ENCODE measurements around the gene DUSP22.

DUSP22 gene

GRCh38 chr6:317448-318144 is 25.3 kb downstream of the DUSP22 start:
- peaks cover 12 to 29% of the 10 kb centered on the region in 2 donors for H3K36me3 Mint-ChIP-seq
- H3K9me3 Mint-ChIP-seq: no peaks in the 10 kb centered on the region
- H3K27me3 Mint-ChIP-seq: no peaks in the 10 kb centered on the region
- no peak for DNase-seq
- peaks cover 45 to 51% of the 10 kb centered on the region in 2 donors for H3K4me1 Mint-ChIP-seq
- peak overlapping the region in 1 of 2 donors; percentile 17 for H3K4me3 Mint-ChIP-seq
- H3K27ac Mint-ChIP-seq: peak overlapping the region; percentile 83
- ATAC-seq (replicated peaks): peak; percentile 41 to 57

DNA sequence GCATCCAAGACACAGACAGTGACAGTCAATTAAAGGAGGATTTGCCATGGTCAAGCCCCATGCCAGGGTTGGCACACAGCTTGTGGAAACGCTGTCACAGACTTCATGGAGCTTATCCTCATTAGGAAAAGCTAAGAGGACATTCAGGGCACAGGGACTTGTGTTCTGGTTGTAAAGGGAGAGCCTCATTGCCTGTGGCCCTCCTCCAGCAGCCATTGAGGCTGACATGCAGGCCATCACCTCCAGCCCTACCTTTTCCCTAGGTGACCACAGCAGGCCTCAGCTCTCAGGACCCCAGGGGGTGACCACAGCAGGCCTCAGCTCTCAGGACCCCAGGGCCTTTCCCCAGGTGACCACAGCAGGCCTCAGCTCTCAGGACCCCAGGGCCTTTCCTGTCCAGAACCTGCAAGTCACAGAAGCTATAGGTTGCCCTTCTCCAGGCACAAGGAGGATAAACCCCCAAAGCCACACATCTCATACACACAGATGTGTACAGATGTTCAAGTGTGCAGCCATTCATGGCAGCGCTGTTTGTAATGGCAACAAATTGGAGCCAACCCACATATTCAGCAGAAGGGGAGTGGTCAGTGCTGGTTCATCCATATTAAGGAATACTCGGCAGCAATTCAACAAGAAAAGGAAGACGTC is 26.1 kb downstream of the DUSP22 start:
- no peak for DNase-seq
- Mint-ChIP-seq H3K27ac (no peak overlapping the region), H3K27me3 (no peaks in the 10 kb centered on the region), H3K4me3 (no peak overlapping the region), H3K36me3 (peaks cover 12 to 26% of the 10 kb centered on the region in 2 donors), H3K4me1 (peaks cover 43 to 44% of the 10 kb centered on the region in 2 donors), H3K9me3 (no peaks in the 10 kb centered on the region)
- ATAC-seq (replicated peaks): no peak

DNA sequence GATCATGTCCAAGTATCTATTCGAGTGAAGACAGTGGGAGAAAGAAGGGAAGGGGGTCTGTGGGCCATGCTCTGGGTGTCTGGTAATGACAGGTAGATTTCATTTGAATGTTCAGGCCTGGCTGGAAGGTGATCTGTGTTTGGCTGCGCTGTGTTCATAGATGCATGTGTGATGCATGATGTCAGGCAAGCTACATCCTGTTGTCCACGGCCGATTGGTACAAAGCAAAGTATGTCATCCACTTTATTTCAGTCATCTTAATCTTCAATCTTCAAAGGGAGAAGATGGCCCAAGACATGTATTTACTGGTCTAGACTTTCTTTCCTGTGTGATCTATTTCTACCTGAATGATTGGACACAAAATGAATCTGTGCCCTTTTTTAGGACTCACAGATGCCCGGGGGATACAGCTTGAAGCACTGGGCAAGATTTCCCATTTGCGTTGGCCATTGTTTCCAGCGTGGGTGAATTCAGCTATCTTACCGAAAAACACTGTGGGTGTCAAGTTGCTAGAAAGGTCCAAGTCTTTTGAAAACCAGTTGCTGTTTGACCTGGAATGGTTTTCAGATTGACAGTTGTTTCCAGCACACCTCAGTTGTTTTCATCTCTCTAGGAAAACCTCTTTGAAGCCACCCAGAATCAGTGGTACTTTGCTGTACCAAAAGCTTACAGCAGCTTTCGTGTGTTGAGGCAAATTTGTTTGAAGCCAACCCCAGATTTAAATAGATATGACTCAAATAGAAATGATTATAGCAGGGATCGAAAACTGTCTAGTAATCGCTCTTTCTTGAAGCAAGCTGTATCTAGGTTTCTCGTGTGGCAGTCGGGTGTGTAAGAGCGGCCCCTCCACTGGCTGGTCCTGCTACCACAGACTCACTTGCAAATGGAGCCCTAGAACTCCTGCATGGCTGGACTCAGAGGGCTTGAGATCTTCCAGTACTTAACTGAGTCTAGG is 27.2 kb downstream of the DUSP22 start:
- DNase-seq: no peak
- no peak overlapping the region for H3K4me3 Mint-ChIP-seq
- ATAC-seq (replicated peaks): peak in 1 of 2 donors; percentile 14
- H3K36me3 Mint-ChIP-seq: peaks cover 13 to 23% of the 10 kb centered on the region in 2 donors
- H3K4me1 Mint-ChIP-seq: peaks cover 40 to 41% of the 10 kb centered on the region in 2 donors
- no peak overlapping the region for H3K27ac Mint-ChIP-seq
- no peaks in the 10 kb centered on the region for H3K27me3 Mint-ChIP-seq
- H3K9me3 Mint-ChIP-seq: no peaks in the 10 kb centered on the region

DNA sequence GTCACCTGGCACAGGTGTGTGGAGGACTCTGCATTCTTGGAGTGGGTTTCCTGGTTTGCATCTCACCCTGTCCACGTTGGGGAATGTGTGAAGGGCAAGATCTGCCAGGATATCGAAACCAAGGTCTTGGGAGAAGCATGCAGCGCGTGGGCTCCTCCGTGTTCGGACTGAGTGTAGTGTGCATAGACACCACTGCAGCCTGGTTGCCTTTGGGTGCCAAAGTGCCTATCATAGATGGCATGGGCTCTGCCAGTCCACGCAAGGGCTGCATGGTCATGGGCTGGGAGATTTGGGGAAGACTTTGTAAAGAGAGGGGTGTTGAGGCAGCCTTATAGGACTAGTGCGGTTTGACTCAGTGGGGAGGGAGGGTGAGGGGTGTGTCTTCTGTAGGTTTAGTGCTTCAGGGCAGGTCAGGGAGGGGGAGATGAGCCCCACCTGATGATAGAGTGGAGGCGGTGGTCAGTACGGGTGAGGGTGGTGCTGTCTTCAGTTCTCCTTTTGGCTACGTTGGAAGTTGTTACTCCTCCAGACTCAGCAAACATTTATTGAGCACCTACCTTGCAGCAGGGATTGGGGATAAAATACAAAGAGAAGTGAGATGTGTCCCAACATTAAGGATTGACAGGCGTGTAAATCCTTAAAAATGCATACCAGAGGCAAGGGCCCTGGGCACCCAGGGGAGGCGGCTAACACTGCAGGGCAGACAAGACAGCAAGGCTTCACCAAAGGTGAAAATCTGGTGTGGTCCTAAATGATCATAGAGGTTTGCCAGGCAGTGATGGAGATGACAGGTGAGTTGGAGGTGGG is 28.3 kb downstream of the DUSP22 start:
- Mint-ChIP-seq H3K27ac (no peak overlapping the region), H3K4me3 (no peak overlapping the region), H3K4me1 (peaks cover 32 to 34% of the 10 kb centered on the region in 2 donors), H3K27me3 (no peaks in the 10 kb centered on the region), H3K36me3 (peaks cover 10 to 15% of the 10 kb centered on the region in 2 donors), H3K9me3 (no peaks in the 10 kb centered on the region)
- DNase-seq: no peak
- peak; percentile 44 to 57 for ATAC-seq (replicated peaks)

- DNase-seq (no peak), ATAC-seq (replicated peaks) (no peak)
- Mint-ChIP-seq H3K4me1 (peaks cover 26 to 31% of the 10 kb centered on the region in 2 donors), H3K9me3 (no peaks in the 10 kb centered on the region), H3K27ac (no peak overlapping the region), H3K36me3 (peaks cover 8 to 14% of the 10 kb centered on the region in 2 donors), H3K27me3 (no peaks in the 10 kb centered on the region), H3K4me3 (no peak overlapping the region)
Observed at GRCh38 chr6:321158-321438, 28.8 kb downstream of the DUSP22 start.

DNA sequence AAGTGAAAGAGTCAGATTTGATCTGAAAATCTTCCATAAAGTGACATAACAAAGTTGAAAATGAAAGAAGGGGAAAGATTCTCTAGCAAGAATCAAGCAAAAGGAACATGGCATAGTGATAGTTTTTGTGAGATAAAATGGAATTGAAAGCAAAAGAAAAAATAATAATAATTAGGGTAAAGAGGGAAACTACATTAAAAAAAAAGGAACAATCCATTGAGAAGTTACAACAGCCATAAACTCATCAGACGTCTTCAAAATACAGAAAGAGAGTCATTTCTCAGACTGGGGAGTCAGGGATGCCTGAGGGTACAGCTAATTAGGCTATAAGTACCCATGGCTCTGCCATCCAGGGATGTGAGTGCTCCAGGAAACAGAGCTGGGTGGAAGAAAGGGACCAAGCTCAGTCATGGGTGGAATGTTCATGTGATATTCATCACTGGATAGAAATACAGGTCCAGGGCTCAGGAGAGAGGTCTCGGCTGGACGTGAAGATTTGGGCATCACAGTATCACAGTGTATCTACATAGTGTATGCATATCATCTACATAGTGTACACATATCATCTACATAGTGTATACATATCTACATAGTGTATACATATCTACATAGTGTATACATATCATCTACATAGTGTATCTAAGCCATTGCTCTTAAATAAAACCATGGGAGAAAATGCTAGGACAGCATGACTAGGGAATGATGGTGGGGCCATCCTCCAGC is 29.4 kb downstream of the DUSP22 start:
- DNase-seq: no peak
- no peaks in the 10 kb centered on the region for H3K27me3 Mint-ChIP-seq
- H3K36me3 Mint-ChIP-seq: peaks cover 11 to 20% of the 10 kb centered on the region in 2 donors
- H3K4me1 Mint-ChIP-seq: peaks cover 22 to 34% of the 10 kb centered on the region in 2 donors
- ATAC-seq (replicated peaks): no peak
- no peaks in the 10 kb centered on the region for H3K9me3 Mint-ChIP-seq
- no peak overlapping the region for H3K27ac Mint-ChIP-seq
- H3K4me3 Mint-ChIP-seq: no peak overlapping the region

DNA sequence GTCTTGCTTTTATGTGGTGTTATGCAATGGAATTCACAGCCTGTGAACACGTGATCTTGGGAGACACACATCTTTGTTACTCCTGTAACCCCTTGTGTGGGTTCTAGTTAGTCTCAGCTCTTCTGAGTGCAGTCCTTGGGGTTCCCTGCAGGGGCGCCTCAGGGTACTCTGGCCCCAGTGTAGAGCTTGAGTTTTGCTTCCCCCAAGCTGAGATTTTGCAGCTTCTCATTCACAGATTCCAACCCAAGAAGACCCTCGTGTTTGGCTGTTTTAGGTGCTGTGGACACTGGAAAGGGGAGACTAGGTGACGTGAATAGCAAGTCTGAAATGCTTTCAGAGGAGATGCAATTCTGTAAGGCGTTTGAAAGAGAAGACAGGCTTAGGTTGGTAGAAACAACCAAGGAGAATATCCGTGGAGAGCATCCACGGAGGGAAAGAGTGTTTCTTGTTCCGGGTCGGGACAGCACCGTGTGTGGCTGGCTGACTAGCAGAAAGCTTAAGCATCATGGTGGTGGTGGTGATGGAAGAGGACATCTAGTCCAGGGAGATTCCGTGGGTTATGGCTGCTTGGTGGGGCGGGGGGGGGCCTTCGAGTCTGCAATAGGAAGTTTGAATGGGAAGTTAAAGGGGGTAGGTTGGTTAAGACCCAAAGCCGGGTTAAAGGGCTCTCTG is 30.1 kb downstream of the DUSP22 start:
- no peaks in the 10 kb centered on the region for H3K9me3 Mint-ChIP-seq
- H3K27ac Mint-ChIP-seq: no peak overlapping the region
- no peak overlapping the region for H3K4me3 Mint-ChIP-seq
- H3K27me3 Mint-ChIP-seq: no peaks in the 10 kb centered on the region
- ATAC-seq (replicated peaks) (no peak), DNase-seq (no peak)
- H3K36me3 Mint-ChIP-seq: peaks cover 13 to 19% of the 10 kb centered on the region in 2 donors
- H3K4me1 Mint-ChIP-seq: peaks cover 15 to 30% of the 10 kb centered on the region in 2 donors

DNA sequence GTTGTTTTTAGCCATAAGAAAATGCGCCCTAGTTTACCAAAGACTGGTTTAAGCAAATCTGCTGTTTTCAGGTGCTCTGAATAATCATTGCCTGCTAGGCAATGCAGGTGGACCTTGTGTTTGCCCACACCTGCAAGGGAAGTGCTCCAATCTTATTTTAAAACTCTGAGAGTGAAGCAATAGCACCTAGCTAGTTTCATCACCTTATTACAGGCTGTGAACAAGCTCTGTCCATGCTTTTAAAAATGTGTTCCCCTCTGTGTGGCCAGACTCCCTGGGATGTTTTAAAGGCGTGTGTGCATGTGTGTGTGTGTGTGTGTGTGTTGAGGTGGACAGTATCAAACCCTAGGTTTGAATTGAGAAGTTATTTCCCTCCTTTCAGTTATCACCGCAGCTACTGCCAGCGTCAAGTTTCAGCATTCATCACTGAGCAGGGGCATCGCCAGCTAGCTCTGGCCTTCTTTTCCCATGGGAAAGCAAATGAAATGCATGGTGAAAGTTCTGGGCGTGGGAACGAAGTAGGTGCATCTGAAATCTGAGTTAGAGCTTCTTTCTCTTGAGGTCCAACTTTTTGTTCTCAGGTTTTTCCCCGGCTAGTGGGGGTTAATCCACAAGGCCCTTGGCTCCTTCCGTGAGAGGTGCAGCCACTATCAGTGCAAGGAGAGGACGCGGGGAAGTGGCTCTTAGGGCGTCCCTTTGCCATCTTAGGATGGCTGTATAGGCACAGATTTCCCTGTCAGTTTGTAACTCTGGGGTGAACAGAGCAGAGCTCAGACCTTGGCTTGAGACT is 30.8 kb downstream of the DUSP22 start:
- no peak for ATAC-seq (replicated peaks)
- DNase-seq: no peak
- H3K9me3 Mint-ChIP-seq: no peaks in the 10 kb centered on the region
- H3K36me3 Mint-ChIP-seq: peaks cover 17 to 20% of the 10 kb centered on the region in 2 donors
- H3K27ac Mint-ChIP-seq: no peak overlapping the region
- H3K4me1 Mint-ChIP-seq: peaks cover 7 to 28% of the 10 kb centered on the region in 2 donors
- H3K4me3 Mint-ChIP-seq: no peak overlapping the region
- H3K27me3 Mint-ChIP-seq: no peaks in the 10 kb centered on the region

DNA sequence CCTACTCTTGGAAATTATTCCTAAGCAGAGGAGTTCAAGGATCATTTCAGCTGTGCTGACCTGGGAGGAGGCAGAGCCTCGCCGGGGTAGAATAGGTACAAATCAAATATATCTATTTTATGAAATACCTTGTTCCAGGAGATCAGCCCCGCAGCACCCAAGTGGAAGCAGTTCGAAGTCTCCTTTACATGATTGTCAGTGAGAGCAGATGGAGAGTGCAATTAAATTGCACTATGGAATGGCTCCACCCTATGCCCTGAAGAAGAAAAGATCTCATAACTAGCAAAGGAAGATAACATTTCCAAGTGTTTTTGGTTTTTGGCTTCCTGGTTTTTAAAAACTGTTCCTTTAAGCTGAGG is 31.4 kb downstream of the DUSP22 start:
- H3K9me3 Mint-ChIP-seq: no peaks in the 10 kb centered on the region
- H3K36me3 Mint-ChIP-seq: peaks cover 14 to 17% of the 10 kb centered on the region in 2 donors
- H3K4me3 Mint-ChIP-seq: no peak overlapping the region
- H3K27ac Mint-ChIP-seq: no peak overlapping the region
- DNase-seq (no peak), ATAC-seq (replicated peaks) (no peak)
- H3K27me3 Mint-ChIP-seq: no peaks in the 10 kb centered on the region
- peaks cover 2 to 22% of the 10 kb centered on the region in 2 donors for H3K4me1 Mint-ChIP-seq

DNA sequence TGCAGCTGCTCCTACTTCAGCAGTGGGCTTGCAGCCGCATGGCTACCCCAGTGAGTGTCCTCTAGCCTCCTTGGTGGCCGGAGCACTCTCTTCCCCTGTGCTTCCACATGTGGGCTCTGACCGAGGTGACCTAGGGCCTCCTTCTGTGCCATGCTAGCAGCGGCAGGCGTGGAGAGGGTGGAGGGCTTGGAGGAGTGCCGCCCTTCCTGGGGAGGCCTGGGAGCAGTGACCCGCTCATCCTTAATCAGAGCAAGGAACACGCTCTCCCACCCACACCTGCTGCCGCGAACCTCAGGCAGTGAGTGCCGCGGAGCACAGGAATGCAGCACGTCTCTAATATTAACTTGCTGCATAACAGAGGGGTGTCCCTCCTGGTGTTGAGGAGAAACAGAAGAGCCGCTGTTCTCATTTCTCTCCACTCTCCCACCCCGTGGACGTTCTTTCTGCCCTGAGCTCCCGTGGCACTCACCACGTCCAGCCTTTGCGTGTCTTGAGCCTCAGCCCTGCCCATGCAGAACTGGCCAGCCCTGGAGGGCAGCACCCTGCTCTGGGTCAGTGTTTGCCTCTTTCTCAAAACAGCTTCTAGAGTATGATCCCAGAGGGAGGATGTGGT is 31.9 kb downstream of the DUSP22 start:
- ATAC-seq (replicated peaks) (no peak), DNase-seq (no peak)
- Mint-ChIP-seq H3K27me3 (no peaks in the 10 kb centered on the region), H3K4me1 (peaks cover 0 to 20% of the 10 kb centered on the region in 2 donors), H3K27ac (no peak overlapping the region), H3K4me3 (no peak overlapping the region), H3K36me3 (peaks cover 14 to 16% of the 10 kb centered on the region in 2 donors), H3K9me3 (no peaks in the 10 kb centered on the region)

- ATAC-seq (replicated peaks): no peak
- H3K36me3 Mint-ChIP-seq: peaks cover 14 to 16% of the 10 kb centered on the region in 2 donors
Observed at GRCh38 chr6:324729-325125, 32.4 kb downstream of the DUSP22 start.

More at GRCh38 chr6:324729-325125, 32.4 kb downstream of the DUSP22 start:
- H3K9me3 Mint-ChIP-seq: no peaks in the 10 kb centered on the region
- H3K27me3 Mint-ChIP-seq: no peaks in the 10 kb centered on the region
- no peak for DNase-seq
- H3K4me3 Mint-ChIP-seq: no peak overlapping the region
- peaks cover 0 to 18% of the 10 kb centered on the region in 2 donors for H3K4me1 Mint-ChIP-seq
- H3K27ac Mint-ChIP-seq: no peak overlapping the region
